ENCODE measurements around the gene UGP2.

DNA sequence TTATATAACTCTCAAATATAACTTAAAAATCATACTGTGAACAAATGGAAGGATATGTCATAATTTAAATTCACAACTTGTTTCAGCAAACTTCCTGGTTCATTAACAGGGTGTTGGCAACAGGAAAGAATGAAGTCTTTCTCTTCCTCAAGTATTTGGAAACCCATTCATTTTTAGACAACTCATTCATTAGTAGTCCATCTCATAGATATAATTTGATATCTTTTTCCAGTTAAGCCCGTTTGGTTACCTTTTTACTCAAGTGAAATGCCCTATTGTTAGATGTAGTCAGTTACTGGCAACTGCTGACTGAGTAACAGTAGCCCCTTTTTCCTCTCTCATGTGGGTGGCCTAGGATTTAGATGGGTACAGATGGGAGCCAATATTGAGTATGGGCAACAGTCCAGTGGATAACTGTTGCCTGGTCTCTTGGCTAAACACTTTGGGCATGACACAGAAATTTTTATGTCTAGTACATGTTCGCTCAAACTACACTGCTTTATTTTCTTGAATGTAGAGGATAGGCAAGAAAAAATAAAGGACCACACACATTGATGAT is 4.6 kb upstream of the UGP2 start:
- no peak for TF ChIP-seq POLR2A (IDR thresholded peaks at IDR 0.05; ENCODE audit: extremely low read depth, insufficient read length)
- no peak for TF ChIP-seq CTCF (IDR thresholded peaks at IDR 0.05; ENCODE audit: low read depth, low read length)
- TF ChIP-seq MAX (IDR thresholded peaks at IDR 0.05; ENCODE audit: low read depth, low read length): no peak
- TF ChIP-seq MYC (IDR thresholded peaks at IDR 0.05; ENCODE audit: low read depth, low read length): no peak
